ENCODE measurements around the gene ZSCAN29. TPM values are rescaled to one million over a fixed set of nuclear protein-coding genes. Genes with fewer than 3 reads are reported as not detected.
A peak's percentile ranks its signal among the peaks of the same experiment; 100 is the strongest.

ZSCAN29 gene
- total and polyA plus RNA-seq, 2 donors (not counting 1 experiment from before 2014, with no cell fraction given): 16.1 to 51.5 TPM

GRCh38 chr15:43329217-43329959 lies 41.5 kb downstream of the ZSCAN29 start:
- intact Hi-C loops (cut with micrococcal nuclease): no loop called here
- ATAC-seq (ENCODE audit: low read depth) (no peak), DNase-seq (no peak)
- ChIA-PET POLR2A (interaction anchor here (0.5 kb wide), 1 partner anchor 27 kb away, joined by 8 read pairs; no protein-coding TSS in a partner anchor), CTCF (interaction anchor here (1.1 to 2.4 kb wide), 2 partner anchors 43 to 104 kb away, joined by 3 to 6 read pairs; no protein-coding TSS in a partner anchor)
- Histone ChIP-seq H2AFZ (ENCODE audit: insufficient read depth, low read depth, low read length, poor library complexity, severe bottlenecking) (peak overlapping the region; percentile 98), H3K4me2 (replicated peaks; ENCODE audit: low read depth, low read length, poor library complexity, severe bottlenecking) (peak overlapping the region; percentile 78), H3K27me3 (replicated peaks in 1 of 4; ENCODE audit: control extremely low read depth in 1 of 4, control insufficient read depth in 3 of 4, insufficient read depth in 4 of 4, low read length in 3 of 4) (no peaks in the 10 kb centered on the region), H3K27ac (ENCODE audit: low read length in 2 of 2) (peak overlapping the region; percentile 94 to 98), H3K4me3 (ENCODE audit: control extremely low read depth in 1 of 5, extremely low read depth in 1 of 5, insufficient read depth in 1 of 5, low read depth in 2 of 5, low read length in 4 of 5) (peak overlapping the region; percentile 70 to 88 (median 84)), H3K9ac (ENCODE audit: low read length) (peak overlapping the region; percentile 73), H3K36me3 (replicated peaks in 1 of 2; ENCODE audit: control extremely low read depth in 1 of 2, control insufficient read depth in 1 of 2, extremely low read depth in 1 of 2, insufficient read depth in 2 of 2, low read length in 1 of 2) (no peaks in the 10 kb centered on the region), H3K9me3 (ENCODE audit: control extremely low read depth in 1 of 3, control insufficient read depth in 2 of 3, insufficient read depth in 1 of 3, low read length in 2 of 3) (no peaks in the 10 kb centered on the region), H3K79me2 (ENCODE audit: control insufficient read depth, insufficient read depth, low read length) (peaks cover 12% of the 10 kb centered on the region), H3K4me1 (ENCODE audit: control insufficient read depth in 2 of 2, insufficient read depth in 2 of 2, low read length in 2 of 2) (peaks cover 22 to 23% of the 10 kb centered on the region in 2 donors), H4K20me1 (ENCODE audit: control insufficient read depth, insufficient read depth, low read length, poor library complexity, severe bottlenecking) (peaks cover 9% of the 10 kb centered on the region)
- TF ChIP-seq EZH2 (IDR thresholded peaks at IDR 0.05; ENCODE audit: borderline replicate concordance, insufficient read depth, low read depth, low read length, poor library complexity, severe bottlenecking) (no peak), CTCF (IDR thresholded peaks at IDR 0.05) (no peak)
- peak overlapping the region; percentile 99 for H3K4me3 Mint-ChIP-seq
- peaks cover 32% of the 10 kb centered on the region for H3K4me1 Mint-ChIP-seq
- no peaks in the 10 kb centered on the region for H3K9me3 Mint-ChIP-seq (ENCODE audit: insufficient read depth)
- peak overlapping the region; percentile 100 for H3K27ac Mint-ChIP-seq
- WGBS (ENCODE audit: insufficient coverage): 26% methylated on average over 36 of the region's 38 CpGs
- no peaks in the 10 kb centered on the region for H3K27me3 Mint-ChIP-seq

GRCh38 chr15:43325039-43325684 lies 45.7 kb downstream of the ZSCAN29 start:
- Histone ChIP-seq H3K9me3 (ENCODE audit: control extremely low read depth in 1 of 3, control insufficient read depth in 2 of 3, insufficient read depth in 1 of 3, low read length in 2 of 3) (no peaks in the 10 kb centered on the region), H3K4me2 (replicated peaks; ENCODE audit: low read depth, low read length, poor library complexity, severe bottlenecking) (no peak overlapping the region), H2AFZ (ENCODE audit: insufficient read depth, low read depth, low read length, poor library complexity, severe bottlenecking) (no peak overlapping the region), H3K36me3 (replicated peaks in 1 of 2; ENCODE audit: control extremely low read depth in 1 of 2, control insufficient read depth in 1 of 2, extremely low read depth in 1 of 2, insufficient read depth in 2 of 2, low read length in 1 of 2) (no peaks in the 10 kb centered on the region), H3K4me3 (ENCODE audit: control extremely low read depth in 1 of 5, extremely low read depth in 1 of 5, insufficient read depth in 1 of 5, low read depth in 2 of 5, low read length in 4 of 5) (no peak overlapping the region), H3K9ac (ENCODE audit: low read length) (no peak overlapping the region), H3K27me3 (replicated peaks in 1 of 4; ENCODE audit: control extremely low read depth in 1 of 4, control insufficient read depth in 3 of 4, insufficient read depth in 4 of 4, low read length in 3 of 4) (no peaks in the 10 kb centered on the region), H3K27ac (ENCODE audit: low read length in 2 of 2) (no peak overlapping the region), H3K4me1 (ENCODE audit: control insufficient read depth in 2 of 2, insufficient read depth in 2 of 2, low read length in 2 of 2) (peaks cover 15 to 16% of the 10 kb centered on the region in 2 donors), H3K79me2 (ENCODE audit: control insufficient read depth, insufficient read depth, low read length) (peaks cover 9% of the 10 kb centered on the region), H4K20me1 (ENCODE audit: control insufficient read depth, insufficient read depth, low read length, poor library complexity, severe bottlenecking) (peaks cover 9% of the 10 kb centered on the region)
- Mint-ChIP-seq H3K9me3 (ENCODE audit: insufficient read depth) (no peaks in the 10 kb centered on the region), H3K27me3 (no peaks in the 10 kb centered on the region), H3K27ac (no peak overlapping the region), H3K4me3 (no peak overlapping the region), H3K4me1 (peaks cover 21% of the 10 kb centered on the region)
- 59% methylated on average over 3 of the region's 6 CpGs for WGBS (ENCODE audit: insufficient coverage)
- ATAC-seq (ENCODE audit: low read depth) (no peak), DNase-seq (no peak)
- ChIA-PET POLR2A (no interaction called here), CTCF (interaction anchor here (0.6 kb wide), 1 partner anchor 84 kb away, joined by 4 read pairs; no protein-coding TSS in a partner anchor)
- TF ChIP-seq EZH2 (IDR thresholded peaks at IDR 0.05; ENCODE audit: borderline replicate concordance, insufficient read depth, low read depth, low read length, poor library complexity, severe bottlenecking) (no peak), CTCF (IDR thresholded peaks at IDR 0.05) (no peak)
- intact Hi-C loops (cut with micrococcal nuclease): no loop called here

Measured in B cell (primary cell).